Measurements from ENCODE around the gene XXYLT1. TPM values are rescaled to one million over a fixed set of nuclear protein-coding genes. Genes with fewer than 3 reads are reported as not detected.

The XXYLT1 gene
- total RNA-seq, 1 donor from 2014 or later, result 14.5 TPM

- Histone ChIP-seq H3K9me3 (no peaks in the 10 kb centered on the region), H3K4me1 (no peaks in the 10 kb centered on the region), H3K27ac (no peak overlapping the region), H3K27me3 (no peaks in the 10 kb centered on the region), H3K36me3 (peaks cover 0 to 35% of the 10 kb centered on the region in 2 donors), H3K4me3 (no peak overlapping the region)
- DNase-seq (ENCODE audit: extremely low spot score in 2 of 2), result no peak
- TF ChIP-seq CTCF (IDR thresholded peaks at IDR 0.05), result no peak
- no peak for TF ChIP-seq POLR2A (IDR thresholded peaks at IDR 0.05)
- no peak for TF ChIP-seq POLR2AphosphoS5 (IDR thresholded peaks at IDR 0.05; ENCODE audit: insufficient read depth in 1 of 2, low read depth in 1 of 2)
- intact Hi-C loops (cut with DNase I), result no loop called here
Observed at GRCh38 chr3:195286115-195286872, 15.3 kb upstream of the XXYLT1 start.

- intact Hi-C loops (cut with DNase I), result no loop called here
- H3K27me3 ChIP-seq, result no peaks in the 10 kb centered on the region
- H3K4me3 ChIP-seq, result no peak overlapping the region
- H3K4me1 ChIP-seq, result no peaks in the 10 kb centered on the region
- H3K27ac ChIP-seq, result no peak overlapping the region
- H3K36me3 ChIP-seq, result peaks cover 0 to 35% of the 10 kb centered on the region in 2 donors
- H3K9me3 ChIP-seq, result no peaks in the 10 kb centered on the region
- no peak for TF ChIP-seq POLR2A (IDR thresholded peaks at IDR 0.05)
- no peak for TF ChIP-seq CTCF (IDR thresholded peaks at IDR 0.05)
- TF ChIP-seq POLR2AphosphoS5 (IDR thresholded peaks at IDR 0.05; ENCODE audit: insufficient read depth in 1 of 2, low read depth in 1 of 2), result no peak
- DNase-seq (ENCODE audit: extremely low spot score in 2 of 2), result no peak
Observed at GRCh38 chr3:195285372-195285771, 14.4 kb upstream of the XXYLT1 start.

GRCh38 chr3:195284842-195285241 is 13.9 kb upstream of the XXYLT1 start:
- Histone ChIP-seq H3K36me3 (peaks cover 0 to 35% of the 10 kb centered on the region in 2 donors), H3K4me3 (no peak overlapping the region), H3K27me3 (no peaks in the 10 kb centered on the region), H3K9me3 (no peaks in the 10 kb centered on the region), H3K4me1 (no peaks in the 10 kb centered on the region), H3K27ac (no peak overlapping the region)
- intact Hi-C loops (cut with DNase I), result no loop called here
- TF ChIP-seq POLR2AphosphoS5 (IDR thresholded peaks at IDR 0.05; ENCODE audit: insufficient read depth in 1 of 2, low read depth in 1 of 2) (no peak), POLR2A (IDR thresholded peaks at IDR 0.05) (no peak), CTCF (IDR thresholded peaks at IDR 0.05) (no peak)
- DNase-seq (ENCODE audit: extremely low spot score in 2 of 2), result no peak

- Histone ChIP-seq H3K9me3 (no peaks in the 10 kb centered on the region), H3K27me3 (no peaks in the 10 kb centered on the region), H3K4me1 (no peaks in the 10 kb centered on the region), H3K27ac (no peak overlapping the region), H3K4me3 (no peak overlapping the region), H3K36me3 (peaks cover 0 to 29% of the 10 kb centered on the region in 2 donors)
- intact Hi-C loops (cut with DNase I), result no loop called here
- TF ChIP-seq CTCF (IDR thresholded peaks at IDR 0.05) (no peak), POLR2A (IDR thresholded peaks at IDR 0.05) (no peak)
- DNase-seq (ENCODE audit: extremely low spot score in 2 of 2), result no peak
Observed at GRCh38 chr3:195282961-195283360, 12.0 kb upstream of the XXYLT1 start.

GRCh38 chr3:195274259-195274966 is 3.5 kb upstream of the XXYLT1 start:
- Histone ChIP-seq H3K4me1 (peaks cover 18% of the 10 kb centered on the region), H3K27me3 (no peaks in the 10 kb centered on the region)

More at GRCh38 chr3:195274259-195274966, 3.5 kb upstream of the XXYLT1 start:
- Histone ChIP-seq H3K27ac (no peak overlapping the region), H3K9me3 (no peaks in the 10 kb centered on the region), H3K4me3 (no peak overlapping the region), H3K36me3 (peaks cover 0 to 5% of the 10 kb centered on the region in 2 donors)
- intact Hi-C loops (cut with DNase I), result loop anchor here (10.0 kb wide), 1 partner anchor 170 kb away; the partner anchor contains the start of gene ACAP2
- TF ChIP-seq POLR2AphosphoS5 (IDR thresholded peaks at IDR 0.05; ENCODE audit: insufficient read depth in 1 of 2, low read depth in 1 of 2) (no peak), POLR2A (IDR thresholded peaks at IDR 0.05) (no peak), CTCF (IDR thresholded peaks at IDR 0.05) (no peak)
- no peak for DNase-seq (ENCODE audit: extremely low spot score in 2 of 2)

All from vagina (tissue), 2 donors.